Posterior vena cava (tissue), 2 donors: ENCODE measurements around the gene TMEM123. TPM values are rescaled to one million over a fixed set of nuclear protein-coding genes. Genes with fewer than 3 reads are reported as not detected.

Source experiments
- DNase-seq: peaks from one replicate; pipeline ENCODE4 v3.0.0-alpha.2; 2020; ENCODE audit warnings: low spot score
- intact Hi-C, 2 donors: fragments of 100-400 bp; cut with DNase I; formaldehyde crosslinking; loops; one replicate each; pipeline versions ENCODE4 v1.14.1 to v1.14.2; 2022 to 2023
- long read RNA-seq, 2 donors: library from polyadenylated mRNA; unstranded; transcript quantifications; one replicate each; pipeline ENCODE4 v2.0.0, GENCODE V29; 2020 to 2021
- total RNA-seq, 2 donors: library from RNA; stranded (reverse); fragmentation: NEBNext Ultra II Directional; extraction: Animal tissue kit (Norgen Biotek cat#: 25700); gene quantifications; one replicate each; pipeline ENCODE4 v1.2.1, GENCODE V29; 2021
- donor health status: DM: yes; HTN: yes; CAD: no.
- donor health status: DM: yes; HTN: yes; CAD: no.

TMEM123 gene
- total RNA-seq = 100 to 1,000 TPM in 1 of 2 donors, 10 to 100 TPM in 1; 99.5 to 103 TPM
- long read RNA-seq, donor 1, transcript TMEM123-202 (5 exons, 3,579 nt) = major isoform, 33 of 42 reads
- long read RNA-seq, donor 1, partial matches to known transcripts = 1 of 42 reads
- long read RNA-seq, donor 1, other reads (novel, unspliced or antisense) = 7 of 42 reads
- long read RNA-seq, donor 2, transcript TMEM123-202 (5 exons, 3,579 nt) = major isoform, 69 of 77 reads
- long read RNA-seq, donor 2, partial matches to known transcripts = 0 of 77 reads
- long read RNA-seq, donor 2, other reads (novel, unspliced or antisense) = 8 of 77 reads

GRCh38 chr11:102452461-102453301 lies at the start of gene TMEM123:
TMEM123 (minus strand) TSS chr11:102452765; CDS start chr11:102452623, 142 bp downstream.
- intact Hi-C loops = no loop called here
- DNase-seq = peak; percentile 91

GRCh38 chr11:102500829-102501228 lies 48.3 kb upstream of the TMEM123 start:
- intact Hi-C loops = no loop called here

DNA sequence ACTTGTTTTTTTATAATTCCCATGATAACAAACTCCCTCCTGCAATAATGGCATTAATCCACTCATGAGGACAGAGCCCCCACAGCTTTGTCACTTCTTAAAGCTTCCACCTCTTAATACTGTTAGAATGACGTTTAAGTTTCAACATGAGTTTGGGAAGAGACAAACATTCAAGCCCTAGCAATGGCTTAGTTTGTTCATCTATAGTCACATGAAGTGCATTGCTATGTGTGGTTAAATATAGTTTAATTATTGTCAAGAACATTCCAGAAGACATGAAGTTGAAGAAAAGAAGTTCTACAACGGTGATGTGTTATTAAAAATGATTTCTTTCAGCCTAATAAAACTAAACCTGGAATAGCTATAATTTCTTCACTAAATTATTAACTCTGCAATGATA lies 47.4 kb upstream of the TMEM123 start:
- intact Hi-C loops = loop anchor here (10.0 kb wide), 2 partner anchors 95 to 115 kb away; no protein-coding TSS in a partner anchor
- DNase-seq = no peak

More at GRCh38 chr11:102500829-102501228, 48.3 kb upstream of the TMEM123 start:
- DNase-seq = no peak

GRCh38 chr11:102499151-102499550 lies 46.6 kb upstream of the TMEM123 start:
- intact Hi-C loops = loop anchor here (10.0 kb wide), 2 partner anchors 94 to 114 kb away; no protein-coding TSS in a partner anchor
- no peak for DNase-seq

DNA sequence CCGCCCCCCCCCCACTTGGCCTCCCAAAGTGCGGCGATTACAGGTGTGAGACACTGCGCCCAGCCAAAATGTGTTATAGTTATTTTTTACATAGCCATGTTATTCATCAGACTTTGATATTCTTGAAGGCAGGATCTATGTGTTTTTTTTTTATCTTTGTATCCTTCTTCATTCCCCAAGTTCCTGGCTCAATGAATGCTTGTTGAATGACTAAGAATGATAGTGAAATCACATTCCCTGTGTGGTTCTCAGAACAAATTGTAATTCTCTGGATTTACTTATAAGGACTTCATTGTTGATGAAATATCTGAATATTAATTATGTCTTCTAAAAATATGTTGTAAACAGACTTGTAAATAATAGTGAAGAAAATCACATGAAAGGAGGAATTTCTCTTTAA lies 44.5 kb upstream of the TMEM123 start:
- no peak for DNase-seq
- intact Hi-C loops = loop anchor here (10.0 kb wide), 2 partner anchors 92 to 112 kb away; no protein-coding TSS in a partner anchor

DNA sequence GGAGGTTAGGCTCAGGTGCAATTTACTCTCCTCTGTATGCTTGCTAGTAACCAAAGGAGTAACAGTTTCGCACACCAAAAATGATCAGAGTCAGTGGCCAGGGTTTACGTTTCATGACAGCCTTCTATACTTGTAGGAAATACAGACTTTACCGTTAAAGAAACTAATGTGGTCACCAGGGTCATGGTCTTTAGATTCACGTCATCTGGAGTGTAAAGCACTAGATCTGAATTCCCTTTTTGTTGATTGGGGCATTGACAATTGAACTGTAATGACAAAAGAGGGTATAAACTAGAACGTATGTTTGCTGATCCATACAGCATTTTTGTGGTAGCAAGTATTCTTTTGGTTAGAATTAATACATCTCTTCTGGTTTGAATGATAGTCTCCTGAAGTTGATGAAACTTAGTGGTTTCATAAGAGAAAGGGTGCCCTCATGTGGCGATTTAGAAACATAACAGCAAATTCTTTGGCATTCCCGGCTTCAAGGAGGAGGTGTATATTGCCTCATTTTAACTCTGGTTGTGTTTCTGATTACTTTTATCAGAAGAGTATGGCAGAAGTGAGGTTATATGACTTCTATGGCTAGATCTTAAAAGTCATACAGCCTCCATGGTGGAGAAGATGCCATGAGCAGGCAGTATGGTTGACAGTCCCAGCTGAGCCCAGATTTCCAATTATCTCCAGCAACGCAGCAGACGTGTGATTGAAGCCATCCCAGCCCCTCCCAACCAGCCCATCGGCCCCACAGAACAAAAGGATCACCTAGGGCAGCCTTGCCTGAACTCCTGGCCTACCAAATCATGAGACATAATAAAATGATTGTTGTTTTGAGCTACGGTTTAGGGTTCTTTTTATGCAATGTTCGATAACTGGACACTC lies 42.8 kb upstream of the TMEM123 start:
- no peak for DNase-seq
- intact Hi-C loops = loop anchor here (2.0 to 10.0 kb wide), 3 partner anchors 91 to 155 kb away; no protein-coding TSS in a partner anchor

DNA sequence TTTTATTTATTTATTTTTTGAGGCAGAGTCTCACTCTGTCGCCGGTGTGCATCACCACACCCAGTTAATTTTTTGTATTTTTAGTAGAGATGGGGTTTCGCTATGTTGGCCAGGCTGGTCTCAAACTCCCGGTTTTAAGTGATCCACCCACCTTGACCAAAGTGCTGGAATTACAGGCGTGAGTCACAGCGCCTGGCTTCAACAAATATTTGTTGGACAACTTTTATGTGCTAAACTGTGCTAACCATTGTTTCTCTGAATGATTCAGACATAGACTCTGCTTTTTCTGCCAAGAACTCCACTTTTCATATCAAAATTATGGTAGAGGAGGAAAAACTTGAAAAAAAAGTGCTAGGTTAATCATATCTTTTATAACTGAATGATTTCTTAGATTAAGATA lies 41.7 kb upstream of the TMEM123 start:
- intact Hi-C loops = loop anchor here (2.0 to 10.0 kb wide), 3 partner anchors 89 to 153 kb away; no protein-coding TSS in a partner anchor
- no peak for DNase-seq

GRCh38 chr11:102493524-102493923 lies 41.0 kb upstream of the TMEM123 start:
- intact Hi-C loops = loop anchor here (10.0 kb wide), 2 partner anchors 89 to 109 kb away; no protein-coding TSS in a partner anchor

GRCh38 chr11:102491969-102492368 lies 39.4 kb upstream of the TMEM123 start:
- intact Hi-C loops = loop anchor here (10.0 kb wide), 2 partner anchors 87 to 107 kb away; no protein-coding TSS in a partner anchor
- no peak for DNase-seq

More at GRCh38 chr11:102493524-102493923, 41.0 kb upstream of the TMEM123 start:
- no peak for DNase-seq

- no peak for DNase-seq
- intact Hi-C loops = loop anchor here (10.0 kb wide), 2 partner anchors 85 to 105 kb away; no protein-coding TSS in a partner anchor
Observed at GRCh38 chr11:102489186-102490145, 36.9 kb upstream of the TMEM123 start.

DNA sequence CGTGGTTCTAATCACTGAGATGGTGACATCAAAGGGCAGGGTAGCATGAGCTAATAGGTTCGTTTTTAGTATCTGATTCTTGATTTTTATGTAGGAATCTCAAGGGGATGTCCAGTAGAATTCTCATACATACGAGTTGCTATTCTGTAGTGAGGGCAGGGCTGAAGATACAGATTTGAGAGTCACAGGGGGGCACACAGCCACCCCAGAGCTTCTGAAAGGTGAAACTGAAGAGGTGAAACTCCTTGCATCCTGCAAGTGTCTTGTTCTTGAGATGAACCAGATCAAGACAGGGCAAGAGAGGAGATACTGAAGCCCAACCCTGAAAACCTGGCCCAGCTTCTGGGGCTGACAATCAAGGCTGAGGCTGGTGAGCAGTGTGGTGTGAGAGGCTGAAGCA lies 35.6 kb upstream of the TMEM123 start:
- intact Hi-C loops = no loop called here
- DNase-seq = no peak

DNA sequence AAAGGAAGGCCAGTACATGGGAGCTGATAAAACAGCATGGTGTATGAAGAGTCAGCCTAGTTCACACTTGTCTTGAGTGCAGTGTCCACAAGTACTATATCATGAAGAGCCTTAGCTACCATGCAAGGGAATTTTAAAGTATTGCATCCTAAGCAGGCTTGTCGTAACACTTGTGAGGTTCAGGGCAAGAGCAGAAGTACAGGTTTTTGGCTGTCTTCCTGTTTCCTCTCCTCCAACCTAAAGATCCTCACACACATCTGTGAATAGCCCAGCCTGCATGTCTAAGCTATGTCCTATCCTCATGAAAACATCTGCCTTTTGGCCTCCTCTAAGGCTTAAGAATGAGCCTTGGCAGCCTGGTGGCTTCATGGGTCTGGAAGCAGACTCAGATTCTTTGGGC lies 34.6 kb upstream of the TMEM123 start:
- intact Hi-C loops = no loop called here
- DNase-seq = no peak

GRCh38 chr11:102486584-102486983 lies 34.0 kb upstream of the TMEM123 start:
- intact Hi-C loops = no loop called here
- no peak for DNase-seq

- intact Hi-C loops = no loop called here
- DNase-seq = no peak
Observed at GRCh38 chr11:102485095-102485722, 32.6 kb upstream of the TMEM123 start.

DNA sequence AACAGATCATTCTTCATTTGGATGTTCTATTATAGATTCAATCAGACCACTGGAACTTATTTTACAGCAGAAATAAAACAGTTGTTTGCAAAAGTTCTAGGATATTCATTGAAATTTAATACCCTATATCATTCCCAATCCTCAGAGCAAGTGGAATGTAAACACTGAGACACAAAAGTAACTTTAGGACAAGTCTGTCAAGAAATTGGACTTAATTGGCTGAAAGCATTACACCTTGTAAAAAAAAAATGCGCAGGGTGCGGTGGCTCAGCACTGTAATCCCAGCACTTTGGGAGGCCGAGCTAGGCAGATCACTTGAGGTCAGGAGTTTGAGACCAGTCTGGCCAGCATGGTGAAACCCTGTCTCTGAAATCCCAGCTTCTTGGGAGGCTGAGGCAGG lies 29.9 kb upstream of the TMEM123 start:
- intact Hi-C loops = no loop called here
- DNase-seq = no peak

DNA sequence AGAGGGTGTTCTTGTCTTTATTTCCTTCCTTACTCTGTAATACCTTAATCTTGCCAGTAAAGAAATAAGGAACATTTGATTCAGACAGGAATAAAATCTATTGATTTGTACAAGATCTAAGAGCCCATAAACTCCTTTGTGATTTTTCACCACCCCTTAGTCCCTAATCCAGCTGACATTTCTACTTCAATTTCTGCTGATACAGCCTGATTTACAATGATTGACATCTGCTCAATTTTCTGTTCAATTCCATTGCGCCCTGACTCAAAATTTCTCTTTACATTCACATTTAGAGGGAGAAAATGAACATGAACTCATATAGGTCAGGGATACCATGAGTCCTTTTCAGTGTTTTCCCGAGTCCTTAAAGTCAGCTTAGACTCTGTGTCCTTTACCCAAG lies 27.2 kb upstream of the TMEM123 start:
- intact Hi-C loops = no loop called here
- no peak for DNase-seq

GRCh38 chr11:102478673-102479299 lies 26.2 kb upstream of the TMEM123 start:
- intact Hi-C loops = no loop called here
- DNase-seq = no peak
